ENCODE measurements around the gene ARHGDIB. TPM values are rescaled to one million over a fixed set of nuclear protein-coding genes. Genes with fewer than 3 reads are reported as not detected.

ARHGDIB gene
- total RNA-seq, 1 experiment from 2014 or later, result 4.3 TPM

GRCh38 chr12:14979468-14979867, 18.1 kb upstream of the ARHGDIB start:
- intact Hi-C loops (cut with micrococcal nuclease), result no loop called here
- no peaks in the 10 kb centered on the region for H3K9me2 ChIP-seq (ENCODE audit: insufficient read depth)
- DNase-seq (ENCODE audit: low read depth, low spot score), result no peak
- H3K4me2 ChIP-seq (ENCODE audit: low read length), result no peak overlapping the region
- no peak overlapping the region for H3K9ac ChIP-seq (ENCODE audit: low read length)
- no peaks in the 10 kb centered on the region for H3K79me2 ChIP-seq (ENCODE audit: insufficient read depth, low read length)
- H3K4me3 ChIP-seq (replicated peaks in 1 of 2; ENCODE audit: low read depth in 1 of 2, low read length in 2 of 2), result no peak overlapping the region
- no peaks in the 10 kb centered on the region for H3K27me3 ChIP-seq (ENCODE audit: insufficient read depth, low read length)
- H3K4me1 ChIP-seq (ENCODE audit: control insufficient read depth in 1 of 2, insufficient read depth in 2 of 2, low read length in 2 of 2), result no peaks in the 10 kb centered on the region
- H3K9me3 ChIP-seq (ENCODE audit: control insufficient read depth in 1 of 2, insufficient read depth in 1 of 2, low read depth in 1 of 2, low read length in 2 of 2), result no peaks in the 10 kb centered on the region
- H3K27ac ChIP-seq (ENCODE audit: low read depth, low read length), result no peak overlapping the region
- TF ChIP-seq SIN3A (IDR thresholded peaks at IDR 0.05; ENCODE audit: low read depth) (no peak), YY1 (IDR thresholded peaks at IDR 0.05; ENCODE audit: extremely low read depth, insufficient replicate concordance, low read depth, low read length) (no peak)
- CTCF ChIA-PET, result no interaction called here
- BruUV-seq (replicated peaks), result no TSS peak
- no peaks in the 10 kb centered on the region for H4K20me1 ChIP-seq (ENCODE audit: insufficient read depth)
- H3K36me3 ChIP-seq (ENCODE audit: control insufficient read depth in 1 of 2, insufficient read depth in 2 of 2, low read length in 2 of 2), result no peaks in the 10 kb centered on the region
- POLR2A ChIA-PET, result no interaction called here
- ATAC-seq, result no peak
- RAD21 ChIA-PET (ENCODE audit: low non-redundant PET in 1 of 2, low total read pairs in 2 of 2, uncharacterized antibody in 2 of 2, unreplicated experiment in 2 of 2), result no interaction called here
- H2AFZ ChIP-seq (ENCODE audit: low read depth, low read length, poor library complexity, severe bottlenecking), result no peak overlapping the region

- no peaks in the 10 kb centered on the region for H3K4me1 ChIP-seq (ENCODE audit: control insufficient read depth in 1 of 2, insufficient read depth in 2 of 2, low read length in 2 of 2)
- H4K20me1 ChIP-seq (ENCODE audit: insufficient read depth), result no peaks in the 10 kb centered on the region
- H3K36me3 ChIP-seq (ENCODE audit: control insufficient read depth in 1 of 2, insufficient read depth in 2 of 2, low read length in 2 of 2), result no peaks in the 10 kb centered on the region
- DNase-seq (ENCODE audit: low read depth, low spot score) (no peak), ATAC-seq (no peak)
- no peak overlapping the region for H3K4me2 ChIP-seq (ENCODE audit: low read length)
- POLR2A ChIA-PET, result no interaction called here
- no peaks in the 10 kb centered on the region for H3K27me3 ChIP-seq (ENCODE audit: insufficient read depth, low read length)
- no peaks in the 10 kb centered on the region for H3K9me2 ChIP-seq (ENCODE audit: insufficient read depth)
- no peaks in the 10 kb centered on the region for H3K9me3 ChIP-seq (ENCODE audit: control insufficient read depth in 1 of 2, insufficient read depth in 1 of 2, low read depth in 1 of 2, low read length in 2 of 2)
- CTCF ChIA-PET, result no interaction called here
- H3K4me3 ChIP-seq (replicated peaks in 1 of 2; ENCODE audit: low read depth in 1 of 2, low read length in 2 of 2), result no peak overlapping the region
- RAD21 ChIA-PET (ENCODE audit: low non-redundant PET in 1 of 2, low total read pairs in 2 of 2, uncharacterized antibody in 2 of 2, unreplicated experiment in 2 of 2), result no interaction called here
- TF ChIP-seq TCF7L2 (IDR thresholded peaks at IDR 0.05; ENCODE audit: borderline replicate concordance, extremely low read depth, insufficient read depth, insufficient read length) (no peak), EZH2 (IDR thresholded peaks at IDR 0.05) (no peak), ZFX (IDR thresholded peaks at IDR 0.05) (no peak), ATF3 (IDR thresholded peaks at IDR 0.05) (no peak)
- no peak overlapping the region for H2AFZ ChIP-seq (ENCODE audit: low read depth, low read length, poor library complexity, severe bottlenecking)
- no peak overlapping the region for H3K27ac ChIP-seq (ENCODE audit: low read depth, low read length)
- no TSS peak for BruUV-seq (replicated peaks)
- H3K79me2 ChIP-seq (ENCODE audit: insufficient read depth, low read length), result no peaks in the 10 kb centered on the region
- intact Hi-C loops (cut with micrococcal nuclease), result no loop called here
- no peak overlapping the region for H3K9ac ChIP-seq (ENCODE audit: low read length)
These were observed 15.3 kb upstream of the ARHGDIB start for GRCh38 chr12:14976658-14977057.
